ENCODE data around the gene TUT7. TPM values are rescaled to one million over a fixed set of nuclear protein-coding genes. Genes with fewer than 3 reads are reported as not detected.
"Not testable (repeated sequence)": the region's sequence is repeated elsewhere in the genome, so short reads cannot be mapped to it uniquely, and the experiment has no call there.

The TUT7 gene
- polyA plus RNA-seq, 1 donor, result 12.9 TPM

- DNase-seq, result no peak
Observed at GRCh38 chr9:86298873-86299272, 55.3 kb downstream of the TUT7 start.

- not testable (repeated sequence) for DNase-seq
Observed at GRCh38 chr9:86290341-86290740, 63.9 kb downstream of the TUT7 start.

GRCh38 chr9:86288499-86289198 lies 65.6 kb downstream of the TUT7 start:
- no peak for DNase-seq

- DNase-seq, result no peak
Observed at GRCh38 chr9:86287013-86287412, 67.2 kb downstream of the TUT7 start.

GRCh38 chr9:86286278-86286677 lies 67.9 kb downstream of the TUT7 start:
- DNase-seq, result no peak

- no peak for DNase-seq
Observed at GRCh38 chr9:86285261-86285660, 68.9 kb downstream of the TUT7 start.

- DNase-seq, result no peak
Observed at GRCh38 chr9:86282979-86283535, 71.2 kb downstream of the TUT7 start.

GRCh38 chr9:86282077-86282978 lies 71.9 kb downstream of the TUT7 start, which contains the start of gene ISCA1:
TSS of gene ISCA1 (minus strand) at chr9:86282538. CDS start at chr9:86282458, 80 bp downstream.
- DNase-seq, result peak; percentile 93

- no peak for DNase-seq
Observed at GRCh38 chr9:86281593-86282076, 72.6 kb downstream of the TUT7 start.

- DNase-seq, result no peak
Observed at GRCh38 chr9:86280580-86280979, 73.6 kb downstream of the TUT7 start.

- no peak for DNase-seq
Observed at GRCh38 chr9:86279839-86280238, 74.4 kb downstream of the TUT7 start.

- no peak for DNase-seq
Observed at GRCh38 chr9:86277072-86277471, 77.1 kb downstream of the TUT7 start.

- DNase-seq, result no peak
Observed at GRCh38 chr9:86275962-86276361, 78.2 kb downstream of the TUT7 start.

GRCh38 chr9:86274821-86275643 lies 79.2 kb downstream of the TUT7 start:
- no peak for DNase-seq

GRCh38 chr9:86272221-86272620 lies 82.0 kb downstream of the TUT7 start:
- DNase-seq, result no peak

- no peak for DNase-seq
Observed at GRCh38 chr9:86263876-86264275, 90.3 kb downstream of the TUT7 start.

- no peak for DNase-seq
Observed at GRCh38 chr9:86262492-86262891, 91.7 kb downstream of the TUT7 start.

- DNase-seq, result no peak
Observed at GRCh38 chr9:86259557-86259956, 94.7 kb downstream of the TUT7 start, which contains the start of gene C9orf153. TSS of gene C9orf153 (minus strand) at chr9:86259657. CDS start at chr9:86229603, 30,054 bp downstream.

GRCh38 chr9:86257391-86257790 lies 96.8 kb downstream of the TUT7 start:
- no peak for DNase-seq

- DNase-seq, result no peak
Observed at GRCh38 chr9:86256653-86257052, 97.6 kb downstream of the TUT7 start.

- DNase-seq, result no peak
Observed at GRCh38 chr9:86253577-86253976, 100.6 kb downstream of the TUT7 start.

- no peak for DNase-seq
Observed at GRCh38 chr9:86252870-86253269, 101.3 kb downstream of the TUT7 start.

Data from hindlimb muscle (tissue), 1 donor.